SK-MEL-5 (cell line): ENCODE data around the gene RADIL. TPM values are rescaled to one million over a fixed set of nuclear protein-coding genes. Genes with fewer than 3 reads are reported as not detected.

Experiments used
- DNase-seq: peaks from one replicate; pipeline ENCODE4 v3.0.0-alpha.2; 2016; ENCODE audit warnings: low read depth, low spot score
- in situ Hi-C: cut with HindIII; loops from 2 replicates; pipeline ENCODE4 v1.10.0; 2016; ENCODE audit warnings: low sequenced_read_pairs, high pct_unique_total_duplicates, low pct_unique_long_range_greater_than_20kb
- total RNA-seq: library from RNA; depleted of rRNA; stranded (reverse); fragments of >200 nt; shearing (Covaris generic); gene quantifications from 2 replicates; pipeline ENCODE4 v1.2.3, GENCODE V29; 2014

The RADIL gene
- total RNA-seq, 1 experiment from 2014 or later, result 24.3 TPM

- no peak for DNase-seq
- in situ Hi-C loops, result no loop called here
Observed at GRCh38 chr7:4820405-4820966, 63.0 kb downstream of the RADIL start.

GRCh38 chr7:4819560-4820404, 63.7 kb downstream of the RADIL start:
- no peak for DNase-seq
- in situ Hi-C loops, result no loop called here

GRCh38 chr7:4818000-4818794, 65.3 kb downstream of the RADIL start:
- no peak for DNase-seq
- in situ Hi-C loops, result no loop called here

GRCh38 chr7:4817178-4817901, 66.2 kb downstream of the RADIL start:
- in situ Hi-C loops, result no loop called here
- no peak for DNase-seq

- in situ Hi-C loops, result no loop called here
- DNase-seq, result no peak
Observed at GRCh38 chr7:4816419-4817080, 67.0 kb downstream of the RADIL start.

- DNase-seq, result no peak
- in situ Hi-C loops, result no loop called here
Observed at GRCh38 chr7:4815609-4816418, 67.7 kb downstream of the RADIL start.

- no peak for DNase-seq
- in situ Hi-C loops, result no loop called here
Observed at GRCh38 chr7:4815121-4815520, 68.4 kb downstream of the RADIL start.

GRCh38 chr7:4814433-4814832, 69.1 kb downstream of the RADIL start:
- DNase-seq, result no peak
- in situ Hi-C loops, result no loop called here

GRCh38 chr7:4809666-4810065, 73.8 kb downstream of the RADIL start:
- in situ Hi-C loops, result no loop called here
- no peak for DNase-seq

- no peak for DNase-seq
- in situ Hi-C loops, result no loop called here
Observed at GRCh38 chr7:4809091-4809591, 74.4 kb downstream of the RADIL start.

GRCh38 chr7:4808565-4808964, 75.0 kb downstream of the RADIL start:
- in situ Hi-C loops, result no loop called here
- no peak for DNase-seq

- no peak for DNase-seq
- in situ Hi-C loops, result no loop called here
Observed at GRCh38 chr7:4808026-4808425, 75.5 kb downstream of the RADIL start.

GRCh38 chr7:4807598-4808016, 75.9 kb downstream of the RADIL start:
- in situ Hi-C loops, result no loop called here
- no peak for DNase-seq

- no peak for DNase-seq
- in situ Hi-C loops, result no loop called here
Observed at GRCh38 chr7:4806983-4807597, 76.4 kb downstream of the RADIL start.

GRCh38 chr7:4805984-4806300, 77.6 kb downstream of the RADIL start:
- in situ Hi-C loops, result no loop called here
- DNase-seq, result no peak
